ENCODE measurements around the gene FOXJ3.

Gene FOXJ3

GRCh38 chr1:42173961-42174735 is 160.9 kb downstream of the FOXJ3 start:
- TF ChIP-seq, protein P1, sequence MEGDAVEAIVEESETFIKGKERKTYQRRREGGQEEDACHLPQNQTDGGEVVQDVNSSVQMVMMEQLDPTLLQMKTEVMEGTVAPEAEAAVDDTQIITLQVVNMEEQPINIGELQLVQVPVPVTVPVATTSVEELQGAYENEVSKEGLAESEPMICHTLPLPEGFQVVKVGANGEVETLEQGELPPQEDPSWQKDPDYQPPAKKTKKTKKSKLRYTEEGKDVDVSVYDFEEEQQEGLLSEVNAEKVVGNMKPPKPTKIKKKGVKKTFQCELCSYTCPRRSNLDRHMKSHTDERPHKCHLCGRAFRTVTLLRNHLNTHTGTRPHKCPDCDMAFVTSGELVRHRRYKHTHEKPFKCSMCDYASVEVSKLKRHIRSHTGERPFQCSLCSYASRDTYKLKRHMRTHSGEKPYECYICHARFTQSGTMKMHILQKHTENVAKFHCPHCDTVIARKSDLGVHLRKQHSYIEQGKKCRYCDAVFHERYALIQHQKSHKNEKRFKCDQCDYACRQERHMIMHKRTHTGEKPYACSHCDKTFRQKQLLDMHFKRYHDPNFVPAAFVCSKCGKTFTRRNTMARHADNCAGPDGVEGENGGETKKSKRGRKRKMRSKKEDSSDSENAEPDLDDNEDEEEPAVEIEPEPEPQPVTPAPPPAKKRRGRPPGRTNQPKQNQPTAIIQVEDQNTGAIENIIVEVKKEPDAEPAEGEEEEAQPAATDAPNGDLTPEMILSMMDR (IDR thresholded peaks at IDR 0.05; ENCODE audit: extremely low read depth, missing control alignments): no peak
- no peak for DNase-seq (ENCODE audit: low spot score)

DNA sequence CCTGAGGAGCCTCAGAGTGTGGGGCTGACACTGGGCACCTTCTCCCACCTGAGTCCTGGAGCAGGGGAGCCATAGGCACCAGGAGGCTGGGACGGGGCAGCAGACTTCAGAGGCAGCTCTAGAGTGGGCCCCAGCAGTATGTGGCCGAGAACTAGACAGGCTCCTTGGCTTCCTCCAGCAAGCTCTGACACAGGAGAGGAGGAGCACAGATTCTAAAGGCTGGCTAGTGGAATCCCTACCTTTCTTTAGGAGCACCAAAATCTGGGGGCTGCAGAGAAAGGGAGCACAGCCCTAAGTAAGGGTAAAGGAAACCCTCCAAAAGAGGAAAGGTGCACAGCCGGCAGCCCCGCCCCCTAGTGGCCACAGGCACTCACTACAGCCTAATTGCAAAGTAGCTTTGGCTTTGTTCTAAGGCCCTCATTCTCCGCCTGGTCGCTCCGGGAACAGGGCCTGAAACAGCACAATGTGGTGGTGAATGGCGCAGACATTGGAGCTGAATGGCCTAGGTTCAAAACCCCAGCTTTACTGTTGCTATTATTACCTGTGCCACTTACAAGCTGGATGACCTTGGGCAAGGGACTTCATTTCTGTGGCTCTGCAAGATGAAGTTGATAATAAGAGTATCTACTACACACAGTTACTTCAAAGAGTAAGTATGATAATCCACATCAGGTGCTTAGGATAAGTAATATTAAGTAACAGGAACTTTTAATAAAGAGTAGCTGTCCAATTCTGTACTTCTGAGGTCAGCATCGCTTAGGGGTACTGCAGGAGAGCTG is 161.7 kb downstream of the FOXJ3 start:
- TF ChIP-seq, protein P1 (IDR thresholded peaks at IDR 0.05; ENCODE audit: extremely low read depth, missing control alignments): peak; percentile 99
- DNase-seq (ENCODE audit: low spot score): peak; percentile 83

GRCh38 chr1:42172381-42173133 is 162.5 kb downstream of the FOXJ3 start:
- no peak for DNase-seq (ENCODE audit: low spot score)
- TF ChIP-seq, protein P1 (IDR thresholded peaks at IDR 0.05; ENCODE audit: extremely low read depth, missing control alignments): no peak

GRCh38 chr1:42171679-42172266 is 163.3 kb downstream of the FOXJ3 start:
- TF ChIP-seq, protein P1 (IDR thresholded peaks at IDR 0.05; ENCODE audit: extremely low read depth, missing control alignments): no peak
- DNase-seq (ENCODE audit: low spot score): no peak

DNA sequence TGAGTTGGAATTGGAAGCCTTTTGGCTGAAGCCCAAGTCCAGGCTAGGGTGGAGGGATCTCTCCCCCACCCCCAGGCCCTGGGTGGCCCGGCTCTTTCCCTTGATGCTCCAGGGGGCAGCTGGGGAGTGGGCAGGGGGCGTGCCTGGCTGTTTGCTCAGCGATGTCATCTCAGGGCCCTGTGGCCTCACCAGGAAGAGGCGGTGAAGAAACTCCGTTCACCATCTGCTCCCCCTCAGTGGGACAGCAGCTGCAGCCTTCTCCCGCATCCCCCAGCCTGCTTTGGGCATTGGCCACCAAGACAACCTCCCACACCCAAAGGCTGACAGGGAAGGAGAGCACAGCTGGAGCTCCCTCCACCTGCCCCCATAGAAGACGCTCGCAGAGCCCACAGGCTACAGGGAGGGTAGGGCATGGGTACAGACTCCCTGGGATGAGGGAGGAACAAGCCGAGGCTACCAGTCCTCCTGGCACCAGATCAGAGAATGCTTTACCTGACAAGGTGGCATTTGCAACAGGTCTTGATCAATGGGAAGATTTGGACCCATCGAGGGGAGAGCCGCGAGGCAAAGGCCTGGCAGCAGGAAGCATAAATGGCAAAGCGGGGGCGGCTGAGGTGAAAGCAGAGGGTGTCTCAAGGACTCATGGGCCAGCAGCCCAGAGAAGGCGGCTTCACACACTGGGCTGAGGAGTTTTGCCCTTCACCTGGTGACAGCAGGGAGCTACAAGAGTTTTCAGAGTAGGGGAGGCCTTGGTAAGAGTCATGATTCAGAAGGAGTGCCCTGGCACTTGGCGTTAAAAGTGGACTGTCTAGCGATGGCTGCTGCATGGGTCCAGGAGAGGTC is 164.0 kb downstream of the FOXJ3 start:
- TF ChIP-seq, protein P1 (IDR thresholded peaks at IDR 0.05; ENCODE audit: extremely low read depth, missing control alignments): no peak
- DNase-seq (ENCODE audit: low spot score): no peak

DNA sequence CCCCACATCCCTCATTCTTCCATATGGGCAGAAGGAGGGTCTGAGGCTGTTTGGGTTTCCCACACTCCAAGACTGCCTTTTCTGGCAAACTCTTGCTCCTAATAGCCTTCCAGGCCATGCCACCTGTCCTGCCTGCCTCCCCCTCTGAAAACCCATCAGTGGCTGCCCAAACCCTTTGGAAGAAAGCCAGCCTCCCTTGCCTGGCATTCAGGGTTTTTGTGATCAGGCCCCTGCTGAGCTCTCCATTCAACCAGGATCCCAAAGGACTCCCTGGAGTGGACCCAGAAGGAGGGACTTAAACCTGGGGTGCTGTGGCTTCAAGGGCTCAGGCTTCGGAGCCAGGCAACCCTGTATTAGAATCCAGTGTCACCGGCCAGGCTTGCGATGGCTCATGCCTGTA is 166.3 kb downstream of the FOXJ3 start:
- DNase-seq (ENCODE audit: low spot score): no peak
- TF ChIP-seq, protein P1 (IDR thresholded peaks at IDR 0.05; ENCODE audit: extremely low read depth, missing control alignments): no peak

Data from GM20000 (cell line).